ENCODE results near the gene TMEM247. TPM values are rescaled to one million over a fixed set of nuclear protein-coding genes. Genes with fewer than 3 reads are reported as not detected.

The TMEM247 gene
- total and polyA plus RNA-seq, 2 of the 8 experiments (the other 6 are each of a cell fraction or from before 2014, with no cell fraction given) = not detected

- TF ChIP-seq TCF12 (IDR thresholded peaks at IDR 0.05; ENCODE audit: low read depth, low read length) (no peak), ASH2L (IDR thresholded peaks at IDR 0.05; ENCODE audit: low read length) (no peak), EP300 (IDR thresholded peaks at IDR 0.05; ENCODE audit: borderline replicate concordance in 1 of 2, low read depth in 2 of 2, low read length in 2 of 2) (no peak), CREB1 (IDR thresholded peaks at IDR 0.05) (no peak)
These were observed 9.7 kb upstream of the TMEM247 start (continued) for GRCh38 chr2:46469700-46470099.

All from H1 (cell line).